Inferior parietal cortex (tissue), 1 donor: ENCODE measurements around the gene SATB1.
"Not testable (repeated sequence)": the region's sequence is repeated elsewhere in the genome, so short reads cannot be mapped to it uniquely, and the experiment has no call there.

Experiments
- DNase-seq: peaks from one replicate; pipeline ENCODE4 v3.0.0-alpha.2; 2016; ENCODE audit errors: extremely low spot score

SATB1 gene

DNA sequence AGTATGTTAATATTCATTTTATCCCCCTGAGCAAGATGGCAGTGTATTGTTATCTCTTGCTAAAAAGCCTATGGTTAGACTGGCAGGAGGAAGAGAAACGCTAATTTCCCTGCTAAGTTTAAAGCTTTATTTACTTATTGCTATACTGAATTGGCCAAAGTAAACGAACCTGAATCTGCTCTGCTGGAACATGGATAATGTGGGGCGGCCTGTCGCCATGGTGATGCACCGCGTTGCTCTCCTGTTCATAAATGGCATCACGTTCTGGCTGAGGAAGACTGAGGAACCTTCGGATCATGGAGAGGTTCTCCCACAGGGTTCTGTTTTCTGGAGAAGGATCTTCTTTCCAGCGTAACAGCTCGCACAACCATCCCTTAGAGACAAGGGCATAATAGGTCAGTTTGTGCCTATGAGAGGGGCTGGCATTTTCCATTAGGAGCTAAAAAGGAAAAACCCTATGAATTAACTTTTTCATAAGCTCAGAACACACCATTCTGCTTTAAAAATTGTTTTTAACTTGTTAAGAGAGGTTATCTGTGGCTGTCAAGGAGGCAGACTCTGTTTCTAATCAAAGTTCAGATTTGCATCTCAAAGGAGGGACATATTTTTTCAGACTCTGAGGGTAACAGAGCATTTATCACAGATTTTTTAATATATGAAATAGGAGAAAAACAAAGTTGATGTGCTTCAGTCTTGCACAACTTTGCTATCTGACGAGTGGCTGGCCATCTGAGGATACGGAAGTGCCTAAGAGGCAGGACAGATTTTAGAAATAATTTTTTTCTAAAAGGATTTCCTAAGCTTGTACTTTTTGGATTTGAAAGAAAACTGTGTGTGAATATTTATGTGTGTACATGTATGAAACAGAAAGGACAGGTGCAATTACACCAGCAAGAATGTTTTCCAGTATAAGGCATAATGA lies 73.1 kb downstream of the SATB1 start:
- DNase-seq: no peak

DNA sequence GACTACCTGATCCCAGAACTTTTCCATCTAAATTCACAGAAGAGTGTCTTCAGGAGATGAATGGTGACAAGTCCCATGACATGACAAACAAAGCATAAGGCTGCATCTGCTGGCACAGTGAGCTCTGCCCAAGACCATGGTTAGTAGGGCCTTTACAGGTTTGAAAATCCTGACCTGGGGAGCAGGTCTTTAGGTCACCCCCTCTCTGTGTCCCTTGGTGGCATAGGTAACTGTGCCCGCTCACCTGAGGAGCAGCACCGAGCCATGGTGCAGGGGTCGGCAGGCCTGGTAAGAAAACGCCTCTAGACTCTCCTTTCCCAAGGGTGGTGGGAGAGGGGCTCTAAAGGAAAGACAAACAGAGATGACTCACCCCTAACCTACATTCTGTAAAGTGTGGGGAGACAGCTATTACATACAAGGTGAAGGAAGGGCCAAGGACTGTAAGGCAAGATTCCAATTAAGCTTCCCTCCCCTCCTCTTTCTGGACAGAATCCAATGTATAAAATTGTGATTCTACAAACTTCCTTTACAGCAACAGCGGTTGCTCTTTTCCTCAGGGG lies 74.0 kb downstream of the SATB1 start:
- no peak for DNase-seq

DNA sequence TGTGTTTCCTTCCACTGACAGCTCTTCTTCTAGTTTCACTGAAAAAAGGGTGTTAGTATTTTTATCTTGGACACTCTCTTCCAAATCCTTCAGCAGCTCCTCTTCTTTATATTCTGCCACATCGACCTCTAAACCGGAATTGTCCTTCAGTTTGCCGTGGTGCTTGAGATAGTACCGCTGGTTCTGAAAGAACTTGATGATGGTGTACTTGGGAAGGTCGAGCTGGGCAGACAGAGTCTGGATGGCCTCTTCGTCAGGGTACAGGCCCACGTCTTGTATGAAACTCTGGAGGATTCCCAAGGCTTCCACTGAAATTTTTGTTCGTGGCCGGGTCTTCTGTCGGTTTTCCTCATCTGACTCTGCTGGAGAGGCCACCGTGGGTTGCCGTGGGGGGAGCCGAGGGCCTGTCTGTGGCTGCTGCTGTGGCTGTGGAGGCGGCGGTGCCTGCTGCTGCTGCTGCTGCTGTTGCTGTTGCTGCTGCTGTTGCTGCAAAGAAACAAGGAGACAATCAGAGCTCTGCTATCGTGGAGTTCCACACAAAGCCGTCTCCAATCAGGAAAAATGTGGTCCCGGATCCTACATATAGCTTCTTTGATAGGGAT lies 75.8 kb downstream of the SATB1 start:
- DNase-seq: no peak

DNA sequence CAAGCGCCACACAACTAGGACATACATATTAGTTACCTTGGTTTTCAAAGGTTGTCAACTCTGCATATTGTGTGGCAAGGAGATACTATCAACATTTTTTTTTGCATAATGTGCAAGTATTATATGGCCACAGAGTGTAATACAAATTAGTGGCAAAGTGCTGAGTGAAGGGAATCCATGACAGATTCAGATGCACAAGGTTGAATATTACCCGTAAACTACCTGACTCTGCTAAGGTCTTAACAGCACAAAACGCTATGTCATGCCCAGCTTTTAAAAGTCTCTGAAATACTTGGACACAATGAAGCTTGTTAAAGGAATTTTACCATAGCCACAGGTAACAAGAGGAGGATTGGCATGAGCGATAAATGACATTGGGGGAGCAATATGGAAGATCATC lies 79.0 kb downstream of the SATB1 start:
- DNase-seq: no peak

DNA sequence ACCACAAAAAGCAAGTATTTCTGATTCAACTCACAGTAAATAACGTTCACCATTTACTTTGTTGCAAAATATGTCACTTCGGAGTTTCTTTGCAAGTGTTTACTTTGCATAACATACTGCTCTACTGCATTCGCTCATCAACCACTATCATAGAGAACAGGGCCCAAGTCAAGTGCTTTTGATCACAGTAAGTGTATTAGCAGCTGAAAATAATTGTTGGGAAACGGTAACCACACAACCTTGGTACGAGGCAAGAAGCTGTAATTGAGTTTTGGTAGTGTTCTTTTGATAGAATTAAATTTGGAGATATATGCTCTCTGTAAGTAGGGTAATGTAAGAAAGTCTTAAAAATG lies 80.1 kb downstream of the SATB1 start:
- no peak for DNase-seq

DNA sequence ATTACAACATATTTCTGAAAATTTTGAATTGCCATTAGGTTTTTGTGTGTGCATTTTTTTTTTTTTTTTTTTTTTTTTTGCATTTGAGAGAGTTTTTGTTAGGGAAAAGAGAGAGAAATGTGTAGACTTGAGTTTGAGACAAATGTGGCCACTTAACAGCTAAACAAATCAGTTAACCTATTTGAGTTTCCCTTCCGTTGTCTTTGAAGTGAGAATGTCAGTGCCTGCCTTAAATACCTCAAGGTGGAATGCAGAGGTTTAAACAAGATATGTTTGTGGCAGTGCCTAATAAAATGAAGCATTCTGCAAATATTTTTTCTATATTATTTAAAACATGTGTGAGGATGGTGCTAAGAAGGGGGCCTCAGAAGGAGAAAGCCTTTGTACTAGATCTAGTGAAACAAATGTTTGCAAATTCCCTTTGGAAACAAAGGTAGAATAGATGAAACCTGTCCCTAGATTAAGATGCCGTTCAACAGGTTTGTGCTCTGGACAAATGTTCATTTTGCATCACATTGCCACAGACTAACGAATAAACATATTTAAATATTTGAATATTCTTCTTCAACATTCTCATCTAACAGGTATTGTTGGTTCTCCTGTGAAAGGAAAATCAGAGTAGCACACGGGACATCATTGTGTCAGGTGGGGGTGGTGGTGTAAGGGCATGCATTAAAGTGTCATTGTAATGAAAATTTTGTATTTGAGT lies 80.7 kb downstream of the SATB1 start:
- no peak for DNase-seq

DNA sequence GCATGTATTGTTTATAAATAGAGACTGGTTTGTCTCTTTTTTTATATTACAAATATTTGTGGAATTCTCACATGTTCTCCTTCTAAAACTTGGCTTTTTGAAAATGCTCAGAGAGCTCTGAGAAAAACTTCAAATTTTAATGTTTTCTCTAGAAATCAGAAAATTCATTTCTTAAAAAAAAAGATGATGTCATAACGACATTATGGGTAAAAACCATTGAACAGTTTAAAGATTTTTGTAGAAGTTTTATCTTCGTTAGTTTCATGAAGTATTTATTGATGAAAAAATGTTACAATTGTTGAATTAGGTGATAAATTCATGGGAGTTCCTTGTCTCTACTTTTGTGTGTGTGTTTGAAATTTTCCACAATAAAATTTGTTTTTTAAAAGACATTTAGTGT lies 81.3 kb downstream of the SATB1 start:
- DNase-seq: no peak

DNA sequence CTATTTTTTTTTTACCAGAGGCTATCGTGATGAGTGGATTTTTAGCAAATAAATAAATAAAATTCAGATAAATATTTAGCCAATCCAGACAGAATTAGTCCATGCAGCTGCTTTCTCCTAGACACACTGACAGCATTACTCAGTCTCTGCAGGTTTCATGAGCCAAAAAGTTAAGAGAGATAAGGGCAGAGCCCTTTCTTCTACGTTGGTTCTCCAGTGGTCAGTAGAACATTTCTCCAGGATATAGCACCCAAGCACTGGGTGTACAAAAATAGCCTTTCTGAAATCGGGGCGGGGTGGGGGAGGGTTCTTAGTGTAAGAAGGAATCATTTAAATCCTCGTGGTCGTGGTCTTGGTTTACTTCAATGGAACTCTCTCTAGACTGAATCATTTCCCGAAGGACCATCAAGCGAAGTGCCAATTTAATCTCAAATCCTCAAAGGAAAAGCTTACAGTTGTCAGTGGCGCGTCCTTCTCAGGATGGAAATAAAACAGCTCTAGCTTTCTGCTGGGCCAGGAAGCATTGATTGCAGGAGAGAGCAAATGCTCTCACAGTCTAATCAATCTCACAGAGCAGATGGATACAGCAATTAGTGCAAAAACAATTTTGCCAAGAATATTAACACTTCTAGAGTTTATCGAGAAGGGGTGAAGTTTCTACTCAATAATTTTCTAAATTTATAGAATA lies 86.2 kb downstream of the SATB1 start:
- no peak for DNase-seq

DNA sequence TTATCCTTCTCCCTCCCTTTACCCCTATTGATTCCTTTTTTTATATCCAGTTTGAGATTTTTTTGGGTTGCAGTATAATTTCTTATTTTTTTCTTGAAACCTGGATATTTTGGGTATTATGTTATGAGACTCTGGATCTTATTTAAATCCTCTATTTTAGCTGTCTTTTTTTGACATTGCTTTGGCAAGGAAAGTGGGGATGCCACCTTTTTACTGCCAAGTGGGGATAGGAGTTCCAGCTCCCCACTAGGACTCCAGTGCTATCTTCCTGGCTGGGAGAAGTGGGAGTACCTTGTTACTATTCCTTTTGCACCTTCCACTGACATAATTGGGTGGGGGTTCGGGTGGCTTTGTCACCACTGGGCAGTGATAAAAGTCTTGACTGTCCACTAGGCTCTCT lies 87.9 kb downstream of the SATB1 start:
- no peak for DNase-seq

DNA sequence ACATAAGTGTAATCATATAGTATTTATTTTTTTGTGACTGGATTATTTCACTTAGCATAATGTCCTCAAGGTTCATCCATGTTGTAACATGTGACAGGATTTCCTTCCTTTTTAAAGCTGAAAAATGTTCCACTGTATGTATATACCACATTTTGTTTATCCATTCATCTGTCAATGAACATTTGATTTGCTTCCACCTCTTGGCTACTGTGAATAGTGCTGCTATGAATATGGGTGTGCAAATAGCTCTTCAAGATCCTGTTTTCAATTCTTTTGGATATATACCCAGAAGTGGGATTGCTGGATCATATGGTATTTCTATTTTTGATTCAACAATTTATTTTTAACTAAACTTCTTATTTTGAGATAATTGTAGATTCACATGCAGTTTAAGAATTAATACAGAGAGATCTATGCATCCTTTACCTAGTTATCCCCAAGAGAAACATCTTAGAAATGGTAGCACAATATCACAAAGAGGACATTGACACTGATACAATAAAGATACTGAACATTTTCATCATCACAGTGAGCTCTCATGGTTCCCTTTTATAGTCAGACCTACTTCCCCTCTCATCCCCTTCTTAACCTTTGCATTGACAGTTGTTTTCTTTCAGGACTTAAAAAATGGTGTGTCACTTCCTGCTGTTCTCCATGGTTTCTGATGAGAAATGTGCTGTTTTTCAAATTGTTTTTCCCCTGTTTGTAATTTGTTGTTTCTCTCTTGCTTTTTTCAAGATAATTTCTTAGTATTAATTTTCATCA lies 90.1 kb downstream of the SATB1 start:
- no peak for DNase-seq

DNA sequence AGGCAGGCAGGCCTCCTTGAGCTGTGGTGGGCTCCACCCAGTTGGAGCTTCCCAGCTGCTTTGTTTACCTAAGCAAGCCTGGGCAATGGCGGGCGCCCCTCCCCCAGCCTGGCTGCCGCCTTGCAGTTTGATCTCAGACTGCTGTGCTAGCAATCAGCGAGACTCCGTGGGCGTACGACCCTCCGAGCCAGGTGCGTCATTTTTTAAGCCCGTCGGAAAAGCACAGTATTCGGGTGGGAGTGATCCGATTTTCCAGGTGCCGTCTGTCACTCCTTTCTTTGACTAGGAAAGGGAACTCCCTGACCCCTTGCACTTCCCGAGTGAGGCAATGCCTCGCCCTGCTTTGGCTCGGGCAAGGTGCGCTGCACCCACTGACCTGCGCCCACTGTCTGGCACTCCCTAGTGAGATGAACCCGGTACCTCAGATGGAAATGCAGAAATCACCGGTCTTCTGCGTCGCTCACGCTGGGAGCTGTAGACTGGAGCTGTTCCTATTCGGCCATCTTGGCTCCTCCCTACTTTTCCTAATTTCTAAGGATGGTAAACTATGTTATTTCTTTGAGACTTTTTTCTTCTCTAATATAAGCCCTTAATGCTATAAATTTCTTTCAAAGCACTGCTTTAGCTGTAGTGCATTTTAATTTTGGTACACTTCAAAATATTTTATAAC lies 94.2 kb downstream of the SATB1 start:
- DNase-seq: not testable (repeated sequence)

DNA sequence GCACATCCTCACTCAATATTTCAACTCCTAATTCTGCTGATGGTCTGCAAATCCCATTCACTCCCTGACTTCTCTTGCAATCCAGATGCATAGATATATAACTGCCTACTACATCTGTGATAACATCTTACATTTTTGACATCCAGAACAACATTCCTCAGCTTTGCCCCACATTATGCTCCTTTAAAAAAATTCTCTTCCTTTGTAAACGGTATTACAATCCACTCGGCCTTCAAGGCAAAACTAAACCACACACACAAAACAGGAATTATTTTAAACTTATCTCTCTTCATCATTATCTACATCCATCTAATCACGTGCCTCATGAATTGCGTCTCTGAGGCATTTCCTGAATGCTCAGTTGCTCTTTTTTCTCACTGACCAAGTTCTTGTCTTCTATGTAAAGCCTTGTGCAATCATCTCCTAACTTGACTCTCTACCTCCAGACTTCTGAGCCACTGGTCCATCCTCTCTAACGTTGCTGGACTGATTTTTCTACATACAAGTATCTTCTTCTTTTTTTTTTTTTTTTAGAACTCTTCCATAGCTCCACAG lies 117.0 kb downstream of the SATB1 start:
- DNase-seq: no peak

DNA sequence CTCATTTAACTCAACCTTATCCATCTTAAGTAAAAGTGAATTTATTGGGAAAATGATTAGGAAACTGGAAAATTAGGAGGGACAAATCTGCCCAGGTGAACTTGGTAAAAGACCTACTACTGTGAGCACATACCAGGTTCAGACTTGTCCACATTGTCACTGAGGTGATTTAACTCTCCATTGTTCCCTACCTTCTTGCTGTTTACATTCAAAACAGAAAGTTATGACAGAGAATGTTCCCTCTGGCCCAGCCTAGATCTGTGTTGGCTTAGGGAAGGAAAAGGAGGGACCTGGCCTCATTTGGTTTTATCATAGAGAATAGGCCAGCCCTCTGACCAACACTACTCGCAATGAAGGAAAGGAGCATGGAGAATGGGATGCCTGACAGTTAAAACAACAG lies 117.6 kb downstream of the SATB1 start:
- no peak for DNase-seq

DNA sequence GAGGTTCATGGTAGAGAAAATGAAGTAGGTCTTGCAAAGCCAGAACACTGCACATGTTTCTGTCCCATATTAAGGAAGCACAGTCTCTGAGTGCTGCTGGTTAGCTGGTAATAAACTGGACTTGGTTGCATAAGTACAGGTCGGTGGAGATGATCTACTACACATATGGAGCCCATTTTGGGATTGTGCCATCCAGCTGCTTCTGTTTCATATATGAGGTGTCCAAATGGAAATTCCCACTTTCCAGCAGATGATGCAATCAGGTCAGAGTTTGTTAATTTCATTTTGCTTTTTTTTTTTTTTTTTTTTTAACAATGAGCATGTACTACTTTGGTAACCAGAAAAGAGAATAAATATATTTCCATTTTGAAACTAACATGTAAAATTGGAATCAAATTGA lies 122.6 kb downstream of the SATB1 start:
- DNase-seq: no peak

DNA sequence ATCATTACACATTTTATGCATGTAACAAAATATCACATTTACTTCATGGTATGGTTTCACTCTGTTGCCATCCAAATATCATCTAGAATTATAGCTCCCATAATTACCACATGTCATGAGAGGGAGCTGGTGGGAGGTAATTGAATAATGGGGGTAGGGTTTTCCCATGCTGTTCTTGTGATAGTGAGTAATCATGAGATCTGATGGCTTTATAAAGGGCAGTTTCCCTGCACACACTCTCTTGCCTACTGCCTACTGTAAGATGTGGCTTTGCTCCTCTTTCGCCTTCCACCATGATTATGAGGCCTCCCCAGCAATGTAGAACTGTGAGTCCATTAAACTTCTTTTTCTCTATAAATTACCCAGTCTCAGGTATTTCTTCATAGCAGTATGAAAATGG lies 123.4 kb downstream of the SATB1 start:
- DNase-seq: no peak

DNA sequence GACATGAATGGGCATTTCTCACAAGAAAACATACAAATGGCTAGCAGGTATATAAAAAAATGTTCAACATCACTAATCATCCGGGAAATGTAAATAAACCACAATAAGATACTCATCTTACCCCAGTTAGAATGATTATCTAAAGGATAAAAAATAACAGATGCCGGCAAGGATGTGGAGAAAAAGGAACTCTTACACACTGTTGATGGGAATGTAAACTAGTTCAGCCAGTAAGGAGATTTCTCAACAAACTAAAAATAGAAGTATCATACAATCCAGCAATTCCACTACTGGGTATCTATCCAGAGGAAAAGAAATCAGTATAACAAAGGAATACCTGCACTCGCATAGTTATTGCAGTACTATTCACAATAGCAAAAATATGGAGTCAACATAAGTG lies 124.2 kb downstream of the SATB1 start:
- DNase-seq: no peak

DNA sequence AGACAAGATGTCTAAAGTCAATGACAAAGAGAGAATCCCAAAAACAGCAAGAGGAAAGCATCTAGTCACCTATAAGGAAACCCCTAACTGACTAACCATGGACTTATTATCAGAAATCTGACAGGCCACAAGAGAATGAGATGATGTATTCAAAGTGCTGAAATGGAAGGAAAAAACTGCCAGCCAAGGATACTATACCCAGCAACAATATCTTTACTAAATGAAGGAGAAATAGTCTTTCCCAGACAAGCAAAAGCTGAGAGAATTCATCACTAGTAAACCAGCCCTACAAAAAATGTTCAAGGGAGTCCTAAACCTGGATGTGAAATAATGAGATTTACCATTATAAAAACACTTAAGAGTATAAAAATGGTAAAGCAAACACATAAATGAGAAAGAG lies 128.0 kb downstream of the SATB1 start:
- no peak for DNase-seq
